Measurements from ENCODE around the gene ZNF428. TPM values are rescaled to one million over a fixed set of nuclear protein-coding genes. Genes with fewer than 3 reads are reported as not detected.

The ZNF428 gene
- total RNA-seq, 1 donor from 2014 or later: 18.5 TPM

DNA sequence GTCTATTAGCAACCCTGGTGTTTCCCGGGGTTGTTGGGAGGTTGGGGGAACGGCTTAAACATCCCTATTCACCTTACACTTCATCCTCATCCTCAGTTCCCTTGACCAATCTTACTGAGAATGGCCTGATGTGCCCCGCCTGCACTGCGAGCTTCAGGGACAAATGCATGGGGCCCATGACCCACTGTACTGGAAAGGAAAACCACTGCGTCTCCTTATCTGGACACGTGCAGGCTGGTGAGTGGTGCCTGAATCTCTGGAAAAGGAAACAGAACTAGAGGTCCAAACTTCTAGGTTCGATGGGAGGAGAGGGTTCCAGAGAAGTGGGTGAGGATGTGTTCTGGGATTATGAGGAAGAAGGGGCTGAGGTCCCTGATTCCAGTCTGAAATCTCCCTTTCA, 38.0 kb downstream of the ZNF428 start:
- no peaks in the 10 kb centered on the region for H3K27me3 ChIP-seq
- no peak overlapping the region for H3K9ac ChIP-seq
- Mint-ChIP-seq H3K27me3 (ENCODE audit: insufficient read depth, low read depth) (peaks cover 2% of the 10 kb centered on the region), H3K36me3 (peaks cover 13% of the 10 kb centered on the region), H3K9me3 (peaks cover 2% of the 10 kb centered on the region), H3K4me3 (no peak overlapping the region), H3K27ac (no peak overlapping the region), H3K4me1 (peaks cover 28% of the 10 kb centered on the region)
- DNase-seq (ENCODE audit: low spot score): no peak
- no peaks in the 10 kb centered on the region for H4K20me1 ChIP-seq (ENCODE audit: low read depth)
- no peaks in the 10 kb centered on the region for H3K9me3 ChIP-seq (ENCODE audit: low read depth)
- H3K79me2 ChIP-seq (ENCODE audit: low read depth): peaks cover 18% of the 10 kb centered on the region
- H2AFZ ChIP-seq (replicated peaks): no peak overlapping the region
- no peak for TF ChIP-seq CTCF (IDR thresholded peaks at IDR 0.05)
- no peak for TF ChIP-seq EZH2 (IDR thresholded peaks at IDR 0.05)
- TF ChIP-seq EZH2phosphoT487 (IDR thresholded peaks at IDR 0.05): no peak
- H3K4me2 ChIP-seq: peak overlapping the region; percentile 81
- no peaks in the 10 kb centered on the region for H3K36me3 ChIP-seq
- H3K4me3 ChIP-seq: peak overlapping the region; percentile 69
- peaks cover 12% of the 10 kb centered on the region for H3F3A ChIP-seq (ENCODE audit: low read depth)
- H3K27ac ChIP-seq: no peak overlapping the region
- peaks cover 6% of the 10 kb centered on the region for H3K4me1 ChIP-seq

DNA sequence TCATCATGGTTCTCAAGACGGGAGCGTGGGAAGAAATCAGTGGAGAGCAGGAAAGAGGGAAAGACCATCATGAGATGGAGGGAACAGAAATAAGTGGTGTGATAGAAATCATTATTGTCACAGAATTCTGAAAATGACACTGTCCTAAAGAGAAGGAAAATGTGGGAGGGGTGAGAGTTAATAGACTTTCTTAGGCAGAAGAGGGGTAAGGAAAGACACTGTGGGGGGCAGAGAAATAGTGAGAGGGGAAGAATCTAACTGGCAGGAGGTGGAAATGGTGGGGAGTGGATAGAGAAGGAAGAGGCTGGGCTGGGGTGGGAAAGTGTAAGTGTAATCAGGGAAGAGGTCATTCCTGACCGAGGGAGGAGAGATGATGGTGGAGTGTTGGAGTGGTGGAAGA, 40.6 kb downstream of the ZNF428 start:
- no peak overlapping the region for H3K9ac ChIP-seq
- H3K4me1 Mint-ChIP-seq: peaks cover 39% of the 10 kb centered on the region
- no peak overlapping the region for H3K4me2 ChIP-seq

GRCh38 chr19:43575955-43576878, 43.2 kb downstream of the ZNF428 start:
- no peaks in the 10 kb centered on the region for H3K36me3 ChIP-seq
- H3K27me3 ChIP-seq: no peaks in the 10 kb centered on the region
- no peaks in the 10 kb centered on the region for H3K27me3 Mint-ChIP-seq (ENCODE audit: insufficient read depth, low read depth)
- TF ChIP-seq EZH2 (IDR thresholded peaks at IDR 0.05): no peak
- no peak for TF ChIP-seq EZH2phosphoT487 (IDR thresholded peaks at IDR 0.05)
- no peak for TF ChIP-seq CTCF (IDR thresholded peaks at IDR 0.05)
- no peaks in the 10 kb centered on the region for H4K20me1 ChIP-seq (ENCODE audit: low read depth)
- peaks cover 45% of the 10 kb centered on the region for H3K79me2 ChIP-seq (ENCODE audit: low read depth)
- peaks cover 15% of the 10 kb centered on the region for H3K4me1 ChIP-seq
- peaks cover 44% of the 10 kb centered on the region for H3K4me1 Mint-ChIP-seq
- no peaks in the 10 kb centered on the region for H3K9me3 ChIP-seq (ENCODE audit: low read depth)
- H3K4me3 ChIP-seq: peak overlapping the region; percentile 82
- peak overlapping the region; percentile 30 for H3K27ac ChIP-seq
- no peak overlapping the region for H3K9ac ChIP-seq
- peaks cover 14% of the 10 kb centered on the region for H3K36me3 Mint-ChIP-seq
- H3K9me3 Mint-ChIP-seq: peaks cover 2% of the 10 kb centered on the region
- H2AFZ ChIP-seq (replicated peaks): no peak overlapping the region
- H3K4me2 ChIP-seq: peak overlapping the region; percentile 65
- peak overlapping the region; percentile 94 for H3K4me3 Mint-ChIP-seq
- no peak for DNase-seq (ENCODE audit: low spot score)
- peak overlapping the region; percentile 88 for H3K27ac Mint-ChIP-seq
- peaks cover 7% of the 10 kb centered on the region for H3F3A ChIP-seq (ENCODE audit: low read depth)

More for the DNA sequence above, 40.6 kb downstream of the ZNF428 start:
- peaks cover 15% of the 10 kb centered on the region for H3K4me1 ChIP-seq
- H3K4me3 Mint-ChIP-seq: peak overlapping the region; percentile 83
- no peaks in the 10 kb centered on the region for H3K27me3 ChIP-seq
- peak overlapping the region; percentile 90 for H3K27ac Mint-ChIP-seq
- no peak overlapping the region for H2AFZ ChIP-seq (replicated peaks)
- peaks cover 10% of the 10 kb centered on the region for H3F3A ChIP-seq (ENCODE audit: low read depth)
- H3K36me3 Mint-ChIP-seq: peaks cover 8% of the 10 kb centered on the region
- no peaks in the 10 kb centered on the region for H3K9me3 ChIP-seq (ENCODE audit: low read depth)
- no peaks in the 10 kb centered on the region for H3K27me3 Mint-ChIP-seq (ENCODE audit: insufficient read depth, low read depth)
- no peaks in the 10 kb centered on the region for H3K36me3 ChIP-seq
- H3K27ac ChIP-seq: no peak overlapping the region
- H3K79me2 ChIP-seq (ENCODE audit: low read depth): peaks cover 33% of the 10 kb centered on the region
- peaks cover 2% of the 10 kb centered on the region for H3K9me3 Mint-ChIP-seq
- no peak for DNase-seq (ENCODE audit: low spot score)
- no peaks in the 10 kb centered on the region for H4K20me1 ChIP-seq (ENCODE audit: low read depth)
- TF ChIP-seq EZH2phosphoT487 (IDR thresholded peaks at IDR 0.05): no peak
- TF ChIP-seq CTCF (IDR thresholded peaks at IDR 0.05): no peak
- TF ChIP-seq EZH2 (IDR thresholded peaks at IDR 0.05): no peak
- no peak overlapping the region for H3K4me3 ChIP-seq

All from neural progenitor cell (in vitro differentiated cells).